CD4-positive, alpha-beta memory T cell (primary cell): ENCODE results near the gene ZAR1L. TPM values are rescaled to one million over a fixed set of nuclear protein-coding genes. Genes with fewer than 3 reads are reported as not detected.

Experiments used
- CTCF ChIA-PET: fragments of 350-600 bp; sonication (Branson Sonifier 250); formaldehyde crosslinking; loops from one replicate; lab custom pipeline; 2021; ENCODE audit warnings: inconsistent platforms; ENCODE audit not compliant: partially characterized antibody; lab: Charles Lee
- POLR2A ChIA-PET: fragments of 350-600 bp; sonication (Branson Sonifier 250); formaldehyde crosslinking; loops from one replicate; lab custom pipeline; 2021; ENCODE audit not compliant: partially characterized antibody; lab: Charles Lee
- DNase-seq, 5 donors: peaks; one replicate each; pipeline versions ENCODE4 v3.0.0 to v3.0.0-alpha.2; 2020 to 2022; ENCODE audit warnings: mixed read lengths in 1 of 5
- H3K27ac ChIP-seq: one replicate; pipeline ENCODE4 v1.7.0; 2013; ENCODE audit warnings: low read depth, low read length
- H3K27me3 ChIP-seq: 2 replicates; pipeline ENCODE4 v1.7.0; 2013; ENCODE audit warnings: mild to moderate bottlenecking, low read length, moderate library complexity; ENCODE audit not compliant: insufficient read depth
- H3K36me3 ChIP-seq: 2 replicates; pipeline ENCODE4 v1.7.0; 2013; ENCODE audit warnings: mild to moderate bottlenecking, low read length, moderate library complexity; ENCODE audit not compliant: insufficient read depth
- H3K4me1 ChIP-seq: 2 replicates; pipeline ENCODE4 v1.7.0; 2013; ENCODE audit warnings: mild to moderate bottlenecking, low read length, moderate library complexity; ENCODE audit not compliant: insufficient read depth
- H3K4me3 ChIP-seq, 2 donors: one replicate each; pipeline ENCODE4 v1.7.0; 2013; ENCODE audit warnings: low read length in 2 of 2, mild to moderate bottlenecking in 1 of 2
- H3K9me3 ChIP-seq, 2 donors: one replicate each; pipeline ENCODE4 v1.7.0; 2013; ENCODE audit warnings: low read length in 2 of 2, control low read depth in 1 of 2; ENCODE audit not compliant: control insufficient read depth in 1 of 2
- H3K27ac Mint-ChIP-seq, 7 donors: one replicate each; pipeline ENCODE4 v1.8.0; 2020 to 2021; ENCODE audit warnings: mixed read lengths in 7 of 7, mild to moderate bottlenecking in 6 of 7, inconsistent platforms in 3 of 7, moderate library complexity in 3 of 7
- H3K27me3 Mint-ChIP-seq, 2 donors: one replicate each; pipeline ENCODE4 v1.8.0; 2020 to 2021; ENCODE audit warnings: mixed read lengths in 2 of 2
- H3K36me3 Mint-ChIP-seq, 2 donors: one replicate each; pipeline ENCODE4 v1.8.0; 2020 to 2021; ENCODE audit warnings: mixed read lengths in 2 of 2, inconsistent platforms in 1 of 2, mild to moderate bottlenecking in 1 of 2
- H3K4me1 Mint-ChIP-seq, 4 donors: one replicate each; pipeline ENCODE4 v1.8.0; 2020 to 2021; ENCODE audit warnings: mixed read lengths in 4 of 4, mild to moderate bottlenecking in 1 of 4
- H3K4me3 Mint-ChIP-seq, 8 donors: one replicate each; pipeline ENCODE4 v1.8.0; 2020 to 2021; ENCODE audit warnings: mixed read lengths in 8 of 8, mild to moderate bottlenecking in 7 of 8, moderate library complexity in 6 of 8, inconsistent platforms in 3 of 8
- H3K9me3 Mint-ChIP-seq, 8 donors: one replicate each; pipeline ENCODE4 v1.8.0; 2020 to 2021; ENCODE audit warnings: mixed read lengths in 8 of 8, mild to moderate bottlenecking in 5 of 8, inconsistent platforms in 3 of 8, moderate library complexity in 1 of 8
- intact Hi-C: fragments of 100-400 bp; cut with micrococcal nuclease; formaldehyde crosslinking; loops from one replicate; pipeline ENCODE4 v1.15.1; 2023
- polyA plus RNA-seq, 2 donors: library from polyadenylated mRNA; unstranded; fragments of 300-500 nt; fragmentation: Illumina TruSeq; gene quantifications; one replicate each; pipeline ENCODE4 v1.2.3, GENCODE V29; 2021
- total RNA-seq, 2 experiments: library from RNA; stranded (reverse); gene quantifications; one replicate each; pipeline ENCODE4 v1.2.3, GENCODE V29; 2021

ZAR1L gene
- total and polyA plus RNA-seq, 4 experiments from 2014 or later: not detected

- Mint-ChIP-seq H3K4me3 (no peak overlapping the region), H3K27me3 (no peaks in the 10 kb centered on the region), H3K9me3 (no peaks in the 10 kb centered on the region), H3K27ac (peak overlapping the region in 1 of 7 donors; percentile 15), H3K4me1 (peaks cover 0 to 4% (median 0%) of the 10 kb centered on the region in 4 donors), H3K36me3 (peaks cover 28 to 36% of the 10 kb centered on the region in 2 donors)
- Histone ChIP-seq H3K36me3 (no peaks in the 10 kb centered on the region), H3K4me1 (no peaks in the 10 kb centered on the region), H3K27ac (no peak overlapping the region), H3K9me3 (no peaks in the 10 kb centered on the region), H3K27me3 (no peaks in the 10 kb centered on the region), H3K4me3 (no peak overlapping the region)
- ChIA-PET CTCF (no interaction called here), POLR2A (no interaction called here)
- intact Hi-C loops: no loop called here
- DNase-seq: no peak
Measured at GRCh38 chr13:32265726-32266125, 49.4 kb downstream of the ZAR1L start.

- H3K27me3 ChIP-seq: no peaks in the 10 kb centered on the region
- intact Hi-C loops: no loop called here
Measured at GRCh38 chr13:32264407-32264806, 50.8 kb downstream of the ZAR1L start.

GRCh38 chr13:32262619-32263018 is 52.5 kb downstream of the ZAR1L start:
- no peaks in the 10 kb centered on the region for H3K27me3 Mint-ChIP-seq
- Histone ChIP-seq H3K9me3 (no peaks in the 10 kb centered on the region), H3K27ac (no peak overlapping the region), H3K36me3 (no peaks in the 10 kb centered on the region), H3K4me1 (no peaks in the 10 kb centered on the region), H3K4me3 (no peak overlapping the region), H3K27me3 (no peaks in the 10 kb centered on the region)
- CTCF ChIA-PET: no interaction called here
- no peak overlapping the region for H3K27ac Mint-ChIP-seq
- no peak overlapping the region for H3K4me3 Mint-ChIP-seq
- peaks cover 18 to 28% of the 10 kb centered on the region in 2 donors for H3K36me3 Mint-ChIP-seq
- no peak for DNase-seq
- POLR2A ChIA-PET: no interaction called here
- H3K9me3 Mint-ChIP-seq: no peaks in the 10 kb centered on the region
- intact Hi-C loops: no loop called here
- no peaks in the 10 kb centered on the region for H3K4me1 Mint-ChIP-seq

More at GRCh38 chr13:32264407-32264806, 50.8 kb downstream of the ZAR1L start:
- Histone ChIP-seq H3K4me3 (no peak overlapping the region), H3K27ac (no peak overlapping the region), H3K36me3 (no peaks in the 10 kb centered on the region), H3K4me1 (no peaks in the 10 kb centered on the region), H3K9me3 (no peaks in the 10 kb centered on the region)
- no peak for DNase-seq
- Mint-ChIP-seq H3K9me3 (no peaks in the 10 kb centered on the region), H3K36me3 (peaks cover 25 to 33% of the 10 kb centered on the region in 2 donors), H3K4me3 (no peak overlapping the region), H3K27ac (peak overlapping the region in 1 of 7 donors; percentile 25), H3K4me1 (peaks cover 0 to 4% (median 0%) of the 10 kb centered on the region in 4 donors), H3K27me3 (no peaks in the 10 kb centered on the region)
- ChIA-PET POLR2A (no interaction called here), CTCF (interaction anchor here (0.6 to 1.6 kb wide), 3 partner anchors 9 to 355 kb away, joined by 3 to 4 read pairs (median 4); no protein-coding TSS in a partner anchor)

GRCh38 chr13:32262165-32262564 is 53.0 kb downstream of the ZAR1L start:
- CTCF ChIA-PET: no interaction called here
- Mint-ChIP-seq H3K36me3 (peaks cover 18 to 27% of the 10 kb centered on the region in 2 donors), H3K27me3 (no peaks in the 10 kb centered on the region), H3K4me1 (no peaks in the 10 kb centered on the region), H3K27ac (peak overlapping the region in 1 of 7 donors; percentile 4), H3K9me3 (no peaks in the 10 kb centered on the region), H3K4me3 (no peak overlapping the region)
- Histone ChIP-seq H3K9me3 (no peaks in the 10 kb centered on the region), H3K4me1 (no peaks in the 10 kb centered on the region), H3K4me3 (no peak overlapping the region), H3K27ac (no peak overlapping the region), H3K27me3 (no peaks in the 10 kb centered on the region), H3K36me3 (no peaks in the 10 kb centered on the region)
- intact Hi-C loops: no loop called here
- no peak for DNase-seq
- POLR2A ChIA-PET: no interaction called here

GRCh38 chr13:32261567-32261966 is 53.6 kb downstream of the ZAR1L start:
- intact Hi-C loops: no loop called here
- ChIA-PET POLR2A (no interaction called here), CTCF (no interaction called here)
- Histone ChIP-seq H3K9me3 (no peaks in the 10 kb centered on the region), H3K27ac (no peak overlapping the region), H3K27me3 (no peaks in the 10 kb centered on the region), H3K4me3 (no peak overlapping the region), H3K36me3 (no peaks in the 10 kb centered on the region), H3K4me1 (no peaks in the 10 kb centered on the region)
- Mint-ChIP-seq H3K4me3 (no peak overlapping the region), H3K4me1 (no peaks in the 10 kb centered on the region), H3K9me3 (no peaks in the 10 kb centered on the region), H3K27me3 (no peaks in the 10 kb centered on the region), H3K27ac (no peak overlapping the region), H3K36me3 (peaks cover 18 to 27% of the 10 kb centered on the region in 2 donors)
- DNase-seq: no peak

- POLR2A ChIA-PET: no interaction called here
- Mint-ChIP-seq H3K27ac (peak overlapping the region in 1 of 7 donors; percentile 23), H3K9me3 (no peaks in the 10 kb centered on the region), H3K4me3 (no peak overlapping the region), H3K36me3 (peaks cover 19 to 20% of the 10 kb centered on the region in 2 donors), H3K4me1 (peaks cover 0 to 4% (median 0%) of the 10 kb centered on the region in 4 donors), H3K27me3 (no peaks in the 10 kb centered on the region)
- Histone ChIP-seq H3K9me3 (no peaks in the 10 kb centered on the region), H3K4me1 (no peaks in the 10 kb centered on the region), H3K36me3 (no peaks in the 10 kb centered on the region), H3K27ac (no peak overlapping the region), H3K27me3 (no peaks in the 10 kb centered on the region), H3K4me3 (no peak overlapping the region)
- DNase-seq: no peak
- CTCF ChIA-PET: interaction anchor here (1.1 kb wide), 1 partner anchor 29 kb away, joined by 3 read pairs; no protein-coding TSS in a partner anchor
- intact Hi-C loops: no loop called here
Measured at GRCh38 chr13:32259116-32259515, 56.0 kb downstream of the ZAR1L start.

- no peaks in the 10 kb centered on the region for H3K4me1 ChIP-seq
- intact Hi-C loops: no loop called here
- ChIA-PET POLR2A (no interaction called here), CTCF (interaction anchor here (1.2 kb wide), 1 partner anchor 11 kb away, joined by 5 read pairs; no protein-coding TSS in a partner anchor)
- no peak for DNase-seq
- no peaks in the 10 kb centered on the region for H3K27me3 ChIP-seq
- Mint-ChIP-seq H3K4me1 (peaks cover 0 to 4% (median under 1%) of the 10 kb centered on the region in 4 donors), H3K36me3 (peaks cover 21 to 23% of the 10 kb centered on the region in 2 donors), H3K9me3 (no peaks in the 10 kb centered on the region), H3K27ac (no peak overlapping the region), H3K4me3 (no peak overlapping the region), H3K27me3 (no peaks in the 10 kb centered on the region)
- H3K9me3 ChIP-seq: no peaks in the 10 kb centered on the region
- H3K4me3 ChIP-seq: no peak overlapping the region
- H3K36me3 ChIP-seq: no peaks in the 10 kb centered on the region
- no peak overlapping the region for H3K27ac ChIP-seq
Measured at GRCh38 chr13:32257649-32258048, 57.5 kb downstream of the ZAR1L start.
